ENCODE results near the gene LDB3.

Gene LDB3

GRCh38 chr10:86718556-86718955, 50.2 kb downstream of the LDB3 start:
- Histone ChIP-seq H3K4me3 (ENCODE audit: control insufficient read depth in 1 of 7, extremely low read depth in 1 of 7, insufficient read depth in 4 of 7, low read depth in 2 of 7, low read length in 6 of 7) (no peak overlapping the region), H3K36me3 (ENCODE audit: control insufficient read depth in 4 of 4, insufficient read depth in 4 of 4, low read length in 3 of 4) (no peaks in the 10 kb centered on the region), H3K27me3 (replicated peaks in 2 of 5; ENCODE audit: control insufficient read depth in 4 of 5, insufficient read depth in 5 of 5, low read length in 4 of 5) (peaks cover 0 to 16% (median 9%) of the 10 kb centered on the region in 5 experiments), H3K4me1 (ENCODE audit: control extremely low read depth in 1 of 4, control insufficient read depth in 4 of 4, insufficient read depth in 4 of 4, low read length in 3 of 4) (peaks cover 0 to 2% (median 0%) of the 10 kb centered on the region in 4 experiments), H3K9me3 (ENCODE audit: control extremely low read depth in 1 of 5, control insufficient read depth in 4 of 5, insufficient read depth in 2 of 5, low read depth in 1 of 5, low read length in 4 of 5) (no peaks in the 10 kb centered on the region), H3K27ac (ENCODE audit: insufficient read depth in 1 of 2, low read depth in 1 of 2, low read length in 2 of 2, poor library complexity in 1 of 2, severe bottlenecking in 2 of 2) (no peak overlapping the region)
- 100% methylated on average over 8 of the region's 8 CpGs for WGBS (ENCODE audit: insufficient coverage)
- CTCF ChIA-PET = no interaction called here
- POLR2A ChIA-PET = no interaction called here
- DNase-seq = no peak

GRCh38 chr10:86721232-86721631, 52.9 kb downstream of the LDB3 start:
- ChIA-PET CTCF (interaction anchor here (1.3 kb wide), 1 partner anchor 13 kb away, joined by 3 read pairs; no protein-coding TSS in a partner anchor), POLR2A (no interaction called here)
- H3K4me3 ChIP-seq (ENCODE audit: control insufficient read depth in 1 of 7, extremely low read depth in 1 of 7, insufficient read depth in 4 of 7, low read depth in 2 of 7, low read length in 6 of 7) = no peak overlapping the region
- peaks cover 0 to 15% (median 8%) of the 10 kb centered on the region in 5 experiments for H3K27me3 ChIP-seq (replicated peaks in 2 of 5; ENCODE audit: control insufficient read depth in 4 of 5, insufficient read depth in 5 of 5, low read length in 4 of 5)
- WGBS (ENCODE audit: insufficient coverage) = 94% methylated on average over 3 of the region's 5 CpGs
- H3K36me3 ChIP-seq (ENCODE audit: control insufficient read depth in 4 of 4, insufficient read depth in 4 of 4, low read length in 3 of 4) = no peaks in the 10 kb centered on the region
- no peak for DNase-seq
- H3K27ac ChIP-seq (ENCODE audit: insufficient read depth in 1 of 2, low read depth in 1 of 2, low read length in 2 of 2, poor library complexity in 1 of 2, severe bottlenecking in 2 of 2) = no peak overlapping the region
- H3K4me1 ChIP-seq (ENCODE audit: control extremely low read depth in 1 of 4, control insufficient read depth in 4 of 4, insufficient read depth in 4 of 4, low read length in 3 of 4) = no peaks in the 10 kb centered on the region
- H3K9me3 ChIP-seq (ENCODE audit: control extremely low read depth in 1 of 5, control insufficient read depth in 4 of 5, insufficient read depth in 2 of 5, low read depth in 1 of 5, low read length in 4 of 5) = no peaks in the 10 kb centered on the region

GRCh38 chr10:86723009-86723408, 54.7 kb downstream of the LDB3 start:
- DNase-seq = no peak
- H3K27me3 ChIP-seq (replicated peaks in 2 of 5; ENCODE audit: control insufficient read depth in 4 of 5, insufficient read depth in 5 of 5, low read length in 4 of 5) = peaks cover 0 to 17% (median 10%) of the 10 kb centered on the region in 5 experiments
- H3K9me3 ChIP-seq (ENCODE audit: control extremely low read depth in 1 of 5, control insufficient read depth in 4 of 5, insufficient read depth in 2 of 5, low read depth in 1 of 5, low read length in 4 of 5) = no peaks in the 10 kb centered on the region
- no peak overlapping the region for H3K4me3 ChIP-seq (ENCODE audit: control insufficient read depth in 1 of 7, extremely low read depth in 1 of 7, insufficient read depth in 4 of 7, low read depth in 2 of 7, low read length in 6 of 7)
- no CpG with 5 or more reads among the region's 2 CpGs for WGBS (ENCODE audit: insufficient coverage)
- H3K4me1 ChIP-seq (ENCODE audit: control extremely low read depth in 1 of 4, control insufficient read depth in 4 of 4, insufficient read depth in 4 of 4, low read length in 3 of 4) = no peaks in the 10 kb centered on the region
- no peaks in the 10 kb centered on the region for H3K36me3 ChIP-seq (ENCODE audit: control insufficient read depth in 4 of 4, insufficient read depth in 4 of 4, low read length in 3 of 4)
- ChIA-PET POLR2A (no interaction called here), CTCF (interaction anchor here (0.7 to 2.4 kb wide), 2 partner anchors 10 to 22 kb away, joined by 5 to 6 read pairs; no protein-coding TSS in a partner anchor)
- no peak overlapping the region for H3K27ac ChIP-seq (ENCODE audit: insufficient read depth in 1 of 2, low read depth in 1 of 2, low read length in 2 of 2, poor library complexity in 1 of 2, severe bottlenecking in 2 of 2)

GRCh38 chr10:86724445-86724844, 56.1 kb downstream of the LDB3 start:
- Histone ChIP-seq H3K4me3 (ENCODE audit: control insufficient read depth in 1 of 7, extremely low read depth in 1 of 7, insufficient read depth in 4 of 7, low read depth in 2 of 7, low read length in 6 of 7) (no peak overlapping the region), H3K27me3 (replicated peaks in 2 of 5; ENCODE audit: control insufficient read depth in 4 of 5, insufficient read depth in 5 of 5, low read length in 4 of 5) (peaks cover 0 to 18% (median 11%) of the 10 kb centered on the region in 5 experiments), H3K9me3 (ENCODE audit: control extremely low read depth in 1 of 5, control insufficient read depth in 4 of 5, insufficient read depth in 2 of 5, low read depth in 1 of 5, low read length in 4 of 5) (no peaks in the 10 kb centered on the region), H3K36me3 (ENCODE audit: control insufficient read depth in 4 of 4, insufficient read depth in 4 of 4, low read length in 3 of 4) (no peaks in the 10 kb centered on the region), H3K27ac (ENCODE audit: insufficient read depth in 1 of 2, low read depth in 1 of 2, low read length in 2 of 2, poor library complexity in 1 of 2, severe bottlenecking in 2 of 2) (no peak overlapping the region), H3K4me1 (ENCODE audit: control extremely low read depth in 1 of 4, control insufficient read depth in 4 of 4, insufficient read depth in 4 of 4, low read length in 3 of 4) (no peaks in the 10 kb centered on the region)
- CTCF ChIA-PET = interaction anchor here (0.9 to 2.4 kb wide), 4 partner anchors 8 to 12 kb away, joined by 3 to 6 read pairs (median 4); no protein-coding TSS in a partner anchor
- DNase-seq = no peak
- no CpG with 5 or more reads among the region's 6 CpGs for WGBS (ENCODE audit: insufficient coverage)
- POLR2A ChIA-PET = no interaction called here

GRCh38 chr10:86725980-86726676, 57.8 kb downstream of the LDB3 start:
- POLR2A ChIA-PET = no interaction called here
- no peak overlapping the region for H3K27ac ChIP-seq (ENCODE audit: insufficient read depth in 1 of 2, low read depth in 1 of 2, low read length in 2 of 2, poor library complexity in 1 of 2, severe bottlenecking in 2 of 2)
- peaks cover 0 to 14% (median 9%) of the 10 kb centered on the region in 5 experiments for H3K27me3 ChIP-seq (replicated peaks in 2 of 5; ENCODE audit: control insufficient read depth in 4 of 5, insufficient read depth in 5 of 5, low read length in 4 of 5)
- no peak overlapping the region for H3K4me3 ChIP-seq (ENCODE audit: control insufficient read depth in 1 of 7, extremely low read depth in 1 of 7, insufficient read depth in 4 of 7, low read depth in 2 of 7, low read length in 6 of 7)
- WGBS (ENCODE audit: insufficient coverage) = 95% methylated on average over 7 of the region's 14 CpGs
- no peaks in the 10 kb centered on the region for H3K4me1 ChIP-seq (ENCODE audit: control extremely low read depth in 1 of 4, control insufficient read depth in 4 of 4, insufficient read depth in 4 of 4, low read length in 3 of 4)
- no peaks in the 10 kb centered on the region for H3K9me3 ChIP-seq (ENCODE audit: control extremely low read depth in 1 of 5, control insufficient read depth in 4 of 5, insufficient read depth in 2 of 5, low read depth in 1 of 5, low read length in 4 of 5)
- CTCF ChIA-PET = no interaction called here
- no peak for DNase-seq
- no peaks in the 10 kb centered on the region for H3K36me3 ChIP-seq (ENCODE audit: control insufficient read depth in 4 of 4, insufficient read depth in 4 of 4, low read length in 3 of 4)

- no peaks in the 10 kb centered on the region for H3K9me3 ChIP-seq (ENCODE audit: control extremely low read depth in 1 of 5, control insufficient read depth in 4 of 5, insufficient read depth in 2 of 5, low read depth in 1 of 5, low read length in 4 of 5)
- H3K27me3 ChIP-seq (replicated peaks in 2 of 5; ENCODE audit: control insufficient read depth in 4 of 5, insufficient read depth in 5 of 5, low read length in 4 of 5) = peaks cover 0 to 11% (median 7%) of the 10 kb centered on the region in 5 experiments
- WGBS (ENCODE audit: insufficient coverage) = 88% methylated on average over 1 of the region's 1 CpG
- ChIA-PET CTCF (no interaction called here), POLR2A (no interaction called here)
- no peak for DNase-seq
- H3K4me1 ChIP-seq (ENCODE audit: control extremely low read depth in 1 of 4, control insufficient read depth in 4 of 4, insufficient read depth in 4 of 4, low read length in 3 of 4) = no peaks in the 10 kb centered on the region
- H3K4me3 ChIP-seq (ENCODE audit: control insufficient read depth in 1 of 7, extremely low read depth in 1 of 7, insufficient read depth in 4 of 7, low read depth in 2 of 7, low read length in 6 of 7) = no peak overlapping the region
- no peaks in the 10 kb centered on the region for H3K36me3 ChIP-seq (ENCODE audit: control insufficient read depth in 4 of 4, insufficient read depth in 4 of 4, low read length in 3 of 4)
- no peak overlapping the region for H3K27ac ChIP-seq (ENCODE audit: insufficient read depth in 1 of 2, low read depth in 1 of 2, low read length in 2 of 2, poor library complexity in 1 of 2, severe bottlenecking in 2 of 2)
These were observed 58.3 kb downstream of the LDB3 start for GRCh38 chr10:86726677-86726999.

GRCh38 chr10:86727470-86727869, 59.2 kb downstream of the LDB3 start:
- H3K27me3 ChIP-seq (replicated peaks in 2 of 5; ENCODE audit: control insufficient read depth in 4 of 5, insufficient read depth in 5 of 5, low read length in 4 of 5) = peaks cover 0 to 11% (median 7%) of the 10 kb centered on the region in 5 experiments
- H3K36me3 ChIP-seq (ENCODE audit: control insufficient read depth in 4 of 4, insufficient read depth in 4 of 4, low read length in 3 of 4) = no peaks in the 10 kb centered on the region
- DNase-seq = no peak
- ChIA-PET POLR2A (no interaction called here), CTCF (interaction anchor here (0.6 kb wide), 1 partner anchor 25 kb away, joined by 3 read pairs; no protein-coding TSS in a partner anchor)
- 80% methylated on average over 6 of the region's 6 CpGs for WGBS (ENCODE audit: insufficient coverage)
- H3K4me1 ChIP-seq (ENCODE audit: control extremely low read depth in 1 of 4, control insufficient read depth in 4 of 4, insufficient read depth in 4 of 4, low read length in 3 of 4) = no peaks in the 10 kb centered on the region
- no peaks in the 10 kb centered on the region for H3K9me3 ChIP-seq (ENCODE audit: control extremely low read depth in 1 of 5, control insufficient read depth in 4 of 5, insufficient read depth in 2 of 5, low read depth in 1 of 5, low read length in 4 of 5)
- no peak overlapping the region for H3K27ac ChIP-seq (ENCODE audit: insufficient read depth in 1 of 2, low read depth in 1 of 2, low read length in 2 of 2, poor library complexity in 1 of 2, severe bottlenecking in 2 of 2)
- H3K4me3 ChIP-seq (ENCODE audit: control insufficient read depth in 1 of 7, extremely low read depth in 1 of 7, insufficient read depth in 4 of 7, low read depth in 2 of 7, low read length in 6 of 7) = no peak overlapping the region

All from common myeloid progenitor, CD34-positive (primary cell).